Common myeloid progenitor, CD34-positive (primary cell): Measurements from ENCODE around the gene DBR1.
"Not testable (repeated sequence)": the region's sequence is repeated elsewhere in the genome, so short reads cannot be mapped to it uniquely, and the experiment has no call there.

ENCODE experiments used
- CTCF ChIA-PET: fragments of 350-600 bp; sonication (Branson Sonifier 250); formaldehyde crosslinking; loops from one replicate; lab custom pipeline; 2021; ENCODE audit warnings: antibody characterized with exemption; lab: Charles Lee
- POLR2A ChIA-PET: fragments of 350-600 bp; sonication (Branson Sonifier 250); formaldehyde crosslinking; loops from one replicate; lab custom pipeline; 2021; ENCODE audit warnings: antibody characterized with exemption; lab: Charles Lee
- DNase-seq, 3 donors: peaks; one replicate each; pipeline versions ENCODE4 v3.0.0 to v3.0.0-alpha.2; 2013
- H3K27ac ChIP-seq, 2 experiments: 1 replicate in 1 of 2; 2 replicates in 1 of 2; pipeline ENCODE4 v1.7.0; 2013; ENCODE audit warnings: inconsistent platforms in 2 of 2, low read length in 2 of 2, mild to moderate bottlenecking in 2 of 2, low read depth in 1 of 2, moderate library complexity in 1 of 2; ENCODE audit not compliant: severe bottlenecking in 2 of 2, insufficient read depth in 1 of 2, poor library complexity in 1 of 2
- H3K27me3 ChIP-seq, 5 experiments: replicated peaks in 2 of 5; 1 replicate in 3 of 5; 2 replicates in 2 of 5; pipeline versions ENCODE4 v1.6.1 to v1.7.0; 2013; ENCODE audit warnings: low read length in 4 of 5, mild to moderate bottlenecking in 2 of 5, moderate library complexity in 2 of 5, inconsistent platforms in 1 of 5; ENCODE audit not compliant: insufficient read depth in 5 of 5, control insufficient read depth in 4 of 5
- H3K36me3 ChIP-seq, 4 experiments: 1 replicate in 2 of 4; 2 replicates in 2 of 4; pipeline versions ENCODE4 v1.6.1 to v1.7.0; 2013; ENCODE audit warnings: low read length in 3 of 4, control low read depth in 1 of 4, mild to moderate bottlenecking in 1 of 4; ENCODE audit not compliant: control insufficient read depth in 4 of 4, insufficient read depth in 4 of 4
- H3K4me1 ChIP-seq, 4 experiments: 1 replicate in 3 of 4; 2 replicates in 1 of 4; pipeline versions ENCODE4 v1.6.1 to v1.7.1; 2013; ENCODE audit warnings: low read length in 3 of 4, mild to moderate bottlenecking in 3 of 4, control low read depth in 1 of 4, inconsistent platforms in 1 of 4, moderate library complexity in 1 of 4; ENCODE audit not compliant: control insufficient read depth in 4 of 4, insufficient read depth in 4 of 4; ENCODE audit errors: control extremely low read depth in 1 of 4
- H3K4me3 ChIP-seq, 7 experiments: 1 replicate in 4 of 7; 2 replicates in 3 of 7; pipeline versions ENCODE4 v1.5.1 to v1.7.0; 2013; ENCODE audit warnings: mild to moderate bottlenecking in 7 of 7, low read length in 6 of 7, moderate library complexity in 6 of 7, inconsistent platforms in 2 of 7, low read depth in 2 of 7, control low read depth in 1 of 7; ENCODE audit not compliant: insufficient read depth in 4 of 7, control insufficient read depth in 1 of 7; ENCODE audit errors: extremely low read depth in 1 of 7
- H3K9me3 ChIP-seq, 5 experiments: 1 replicate in 4 of 5; 2 replicates in 1 of 5; pipeline versions ENCODE4 v1.6.1 to v1.7.1; 2013; ENCODE audit warnings: low read length in 4 of 5, mild to moderate bottlenecking in 2 of 5, inconsistent platforms in 1 of 5, low read depth in 1 of 5, moderate library complexity in 1 of 5; ENCODE audit not compliant: control insufficient read depth in 4 of 5, insufficient read depth in 2 of 5; ENCODE audit errors: control extremely low read depth in 1 of 5
- WGBS: methylation state at CpG from one replicate; pipeline ENCODE4 v1.1.5; 2013; ENCODE audit not compliant: insufficient coverage; 5-methylcytosine and 5-hydroxymethylcytosine counted together

DBR1 gene

GRCh38 chr3:138173769-138174420 is 826 bp downstream of the DBR1 start:
- DNase-seq, result peak in 1 of 3 donors; percentile 26
- peak overlapping the region; percentile 46 to 81 for H3K27ac ChIP-seq
- no peaks in the 10 kb centered on the region for H3K27me3 ChIP-seq
- 86% methylated on average over 12 of the region's 13 CpGs for WGBS
- CTCF ChIA-PET, result interaction anchor here (1.0 to 1.9 kb wide), 4 partner anchors 10 to 70 kb away, joined by 3 to 5 read pairs (median 3); no protein-coding TSS in a partner anchor
- H3K4me1 ChIP-seq, result peaks cover 7 to 16% (median 13%) of the 10 kb centered on the region in 4 experiments
- POLR2A ChIA-PET, result interaction anchor here (0.6 to 1.0 kb wide), 3 partner anchors 14 to 23 kb away, joined by 3 read pairs; no protein-coding TSS in a partner anchor
- peaks cover 7 to 24% (median 12%) of the 10 kb centered on the region in 4 experiments for H3K36me3 ChIP-seq
- H3K4me3 ChIP-seq, result peak overlapping the region in 6 of 7 experiments; percentile 76 to 95 (median 84)
- no peaks in the 10 kb centered on the region for H3K9me3 ChIP-seq

- peaks cover 9 to 27% (median 18%) of the 10 kb centered on the region in 4 experiments for H3K36me3 ChIP-seq
- H3K4me3 ChIP-seq, result no peak overlapping the region
- H3K27me3 ChIP-seq, result no peaks in the 10 kb centered on the region
- DNase-seq, result no peak
- no peak overlapping the region for H3K27ac ChIP-seq
- WGBS, result 63% methylated on average over 1 of the region's 2 CpGs
- peaks cover 7 to 16% (median 13%) of the 10 kb centered on the region in 4 experiments for H3K4me1 ChIP-seq
- POLR2A ChIA-PET, result interaction anchor here (0.7 kb wide), 1 partner anchor 129 kb away, joined by 6 read pairs; no protein-coding TSS in a partner anchor
- no peaks in the 10 kb centered on the region for H3K9me3 ChIP-seq
- CTCF ChIA-PET, result interaction anchor here (0.7 to 1.8 kb wide), 4 partner anchors 15 to 244 kb away, joined by 3 read pairs; no protein-coding TSS in a partner anchor
Measured at GRCh38 chr3:138172625-138173024, 2.1 kb downstream of the DBR1 start.

- Histone ChIP-seq H3K4me1 (no peaks in the 10 kb centered on the region), H3K9me3 (no peaks in the 10 kb centered on the region), H3K36me3 (peaks cover 20 to 73% (median 53%) of the 10 kb centered on the region in 4 experiments), H3K27me3 (no peaks in the 10 kb centered on the region), H3K4me3 (no peak overlapping the region), H3K27ac (no peak overlapping the region)
- ChIA-PET POLR2A (no interaction called here), CTCF (no interaction called here)
- WGBS, result 100% methylated on average over 2 of the region's 2 CpGs
- no peak for DNase-seq
Measured at GRCh38 chr3:138165061-138165460, 9.7 kb downstream of the DBR1 start.

DNA sequence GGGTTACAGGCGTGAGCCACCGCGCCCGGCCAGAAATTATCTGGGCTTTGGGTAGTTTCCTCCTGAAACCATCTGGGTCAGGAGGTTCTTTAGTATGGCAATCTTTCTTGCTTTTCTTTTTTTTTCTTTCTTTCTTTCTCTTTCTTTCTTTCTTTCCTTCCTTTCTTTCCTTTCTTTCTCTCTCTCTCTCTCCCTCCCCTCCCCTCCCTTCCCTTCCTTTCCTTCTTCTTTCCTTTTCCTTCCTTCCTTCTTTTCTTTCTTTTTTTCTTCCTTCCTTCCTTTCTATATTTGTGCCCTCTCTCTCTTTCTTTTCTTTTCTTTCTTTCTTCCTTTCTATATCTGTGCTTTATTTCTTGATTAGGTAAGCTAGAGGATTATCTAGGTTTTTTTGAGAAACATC is 17.0 kb downstream of the DBR1 start:
- ChIA-PET CTCF (interaction anchor here (0.6 to 1.1 kb wide), 2 partner anchors 15 to 822 kb away, joined by 3 read pairs; no protein-coding TSS in a partner anchor), POLR2A (interaction anchor here (0.6 kb wide), 1 partner anchor 23 kb away, joined by 3 read pairs; no protein-coding TSS in a partner anchor)
- Histone ChIP-seq H3K9me3 (peaks cover 0 to 3% (median 1%) of the 10 kb centered on the region in 5 experiments), H3K4me1 (no peaks in the 10 kb centered on the region), H3K27me3 (no peaks in the 10 kb centered on the region), H3K36me3 (peaks cover 0 to 19% (median 13%) of the 10 kb centered on the region in 4 experiments), H3K27ac (no peak overlapping the region), H3K4me3 (no peak overlapping the region)
- 98% methylated on average over 4 of the region's 4 CpGs for WGBS
- DNase-seq, result no peak

DNA sequence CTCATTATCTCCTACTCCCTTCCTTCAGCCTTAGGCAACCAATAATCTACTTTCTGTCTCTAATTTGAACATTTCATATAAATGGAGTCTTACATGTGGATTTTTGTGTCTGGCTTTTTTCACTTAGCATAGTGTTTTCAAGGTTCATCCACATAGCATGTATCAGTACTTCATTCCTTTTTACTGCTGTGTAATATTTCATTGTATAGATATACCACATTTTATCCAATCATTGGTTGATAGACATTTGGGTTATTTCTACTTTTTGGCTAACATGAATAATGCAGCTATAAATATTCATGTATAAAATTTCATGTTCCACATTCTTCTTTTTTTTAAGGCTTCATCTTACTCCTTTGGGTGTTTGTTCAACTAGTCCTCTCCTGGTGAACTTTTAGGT is 20.2 kb downstream of the DBR1 start:
- no peaks in the 10 kb centered on the region for H3K4me1 ChIP-seq
- H3K4me3 ChIP-seq, result no peak overlapping the region
- H3K27me3 ChIP-seq, result no peaks in the 10 kb centered on the region
- no peaks in the 10 kb centered on the region for H3K36me3 ChIP-seq
- POLR2A ChIA-PET, result no interaction called here
- peaks cover 0 to 3% (median 1%) of the 10 kb centered on the region in 5 experiments for H3K9me3 ChIP-seq
- no peak overlapping the region for H3K27ac ChIP-seq
- CTCF ChIA-PET, result no interaction called here
- DNase-seq, result no peak

GRCh38 chr3:138148503-138148902 is 26.2 kb downstream of the DBR1 start:
- Histone ChIP-seq H3K4me3 (no peak overlapping the region), H3K27ac (no peak overlapping the region), H3K27me3 (no peaks in the 10 kb centered on the region), H3K9me3 (no peaks in the 10 kb centered on the region), H3K4me1 (no peaks in the 10 kb centered on the region), H3K36me3 (no peaks in the 10 kb centered on the region)
- POLR2A ChIA-PET, result no interaction called here
- WGBS, result 81% methylated on average over 3 of the region's 4 CpGs
- DNase-seq, result no peak
- CTCF ChIA-PET, result interaction anchor here (1.1 to 2.0 kb wide), 3 partner anchors 29 to 78 kb away, joined by 3 to 5 read pairs (median 3); no protein-coding TSS in a partner anchor

DNA sequence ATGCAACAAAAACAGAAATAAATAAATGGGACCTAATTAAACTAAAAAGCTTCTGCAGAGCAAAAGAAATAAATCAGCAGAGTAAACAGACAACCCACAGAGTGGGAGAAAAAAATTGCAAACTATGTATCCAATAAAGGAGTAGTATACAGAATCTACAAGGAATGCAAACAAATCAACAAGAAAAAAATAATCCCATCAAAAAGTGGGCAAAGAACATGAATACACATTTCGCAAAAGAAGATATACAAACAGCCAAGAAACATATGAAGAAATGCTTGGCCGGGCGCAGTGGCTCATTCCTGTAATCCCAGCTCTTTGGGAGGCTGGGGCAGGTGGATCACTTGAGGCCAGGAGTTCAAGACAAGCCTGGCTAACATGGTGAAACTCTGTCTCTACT is 32.5 kb downstream of the DBR1 start:
- DNase-seq, H3K9me3 ChIP-seq, POLR2A ChIA-PET, H3K36me3 ChIP-seq, H3K27ac ChIP-seq, H3K4me3 ChIP-seq, H3K27me3 ChIP-seq: not testable (repeated sequence)
- CTCF ChIA-PET, result interaction anchor here (1.2 kb wide), 1 partner anchor 27 kb away, joined by 3 read pairs; the partner anchor contains the start of gene DZIP1L
- 100% methylated on average over 3 of the region's 3 CpGs for WGBS
- peaks cover 0 to 14% (median 6%) of the 10 kb centered on the region in 4 experiments for H3K4me1 ChIP-seq
